Measurements from ENCODE around the gene WASF3. TPM values are rescaled to one million over a fixed set of nuclear protein-coding genes. Genes with fewer than 3 reads are reported as not detected.

Gene WASF3
- total RNA-seq, 4 donors from 2014 or later: 22.9 to 50.8 (median 47.9) TPM

GRCh38 chr13:26668357-26669146, 111.1 kb downstream of the WASF3 start:
- ATAC-seq (ENCODE audit: low FRiP score) (no peak), DNase-seq (ENCODE audit: low spot score) (no peak)
- no peak for TF ChIP-seq CTCF (IDR thresholded peaks at IDR 0.05)

DNA sequence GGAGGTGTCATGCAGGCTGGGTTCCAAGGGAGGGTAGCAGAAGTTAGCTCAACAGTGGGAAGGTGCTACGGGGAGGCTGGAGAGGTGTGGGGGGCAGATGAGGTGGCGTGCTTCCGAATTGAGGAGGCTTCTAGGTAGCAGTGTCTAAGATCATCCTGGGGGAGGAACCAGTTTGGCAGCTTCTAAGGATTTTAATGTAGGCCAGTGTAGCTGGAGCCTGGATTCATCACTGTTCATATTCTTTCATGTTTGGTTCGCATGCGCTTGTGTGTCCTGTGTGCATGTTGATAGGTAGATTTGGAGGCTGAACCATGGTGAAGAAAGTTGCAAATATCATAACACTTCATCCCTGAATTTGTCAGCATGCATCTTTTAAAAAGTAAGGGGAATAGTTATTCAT, 116.4 kb downstream of the WASF3 start:
- TF ChIP-seq CTCF (IDR thresholded peaks at IDR 0.05): no peak
- ATAC-seq (ENCODE audit: low FRiP score) (no peak), DNase-seq (ENCODE audit: low spot score) (no peak)

DNA sequence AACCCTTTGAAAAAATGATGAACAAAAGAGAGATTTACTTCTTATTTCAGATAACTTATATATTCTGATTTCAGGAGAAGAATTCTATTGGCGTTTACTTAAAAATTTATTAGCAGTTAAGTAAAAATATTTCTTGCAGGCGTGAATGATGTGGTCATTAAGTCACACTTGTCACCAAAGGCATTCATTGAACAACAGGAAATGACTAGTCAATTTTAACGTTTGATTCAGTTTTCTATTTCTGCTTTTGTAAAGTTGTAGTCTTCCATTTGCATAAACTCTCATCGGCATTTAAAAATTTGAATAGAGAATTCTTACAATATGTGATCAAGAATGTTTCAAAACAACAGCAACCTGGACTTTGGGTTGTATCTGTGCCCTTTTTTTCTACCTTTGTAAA, 119.7 kb downstream of the WASF3 start:
- no peak for TF ChIP-seq CTCF (IDR thresholded peaks at IDR 0.05)
- DNase-seq (ENCODE audit: low spot score) (no peak), ATAC-seq (ENCODE audit: low FRiP score) (no peak)

DNA sequence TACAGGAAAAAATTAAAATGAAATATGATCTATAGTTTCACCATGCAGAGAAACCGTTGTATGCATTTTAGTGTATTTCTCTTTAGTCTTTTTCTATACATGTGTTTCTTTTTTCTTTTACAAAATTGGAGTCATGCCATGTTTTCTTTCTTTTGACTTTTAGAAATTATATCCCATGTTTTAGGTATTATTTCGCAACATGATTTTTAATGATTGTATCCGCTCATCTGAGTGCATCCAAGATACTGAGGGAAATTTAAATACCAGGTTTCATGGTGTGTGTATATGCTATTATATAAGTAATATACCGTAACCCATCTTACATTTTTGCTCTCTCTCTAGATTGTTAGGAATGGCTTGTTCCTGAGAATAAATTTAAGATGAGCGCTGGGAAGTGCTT, 120.8 kb downstream of the WASF3 start:
- TF ChIP-seq CTCF (IDR thresholded peaks at IDR 0.05): no peak

DNA sequence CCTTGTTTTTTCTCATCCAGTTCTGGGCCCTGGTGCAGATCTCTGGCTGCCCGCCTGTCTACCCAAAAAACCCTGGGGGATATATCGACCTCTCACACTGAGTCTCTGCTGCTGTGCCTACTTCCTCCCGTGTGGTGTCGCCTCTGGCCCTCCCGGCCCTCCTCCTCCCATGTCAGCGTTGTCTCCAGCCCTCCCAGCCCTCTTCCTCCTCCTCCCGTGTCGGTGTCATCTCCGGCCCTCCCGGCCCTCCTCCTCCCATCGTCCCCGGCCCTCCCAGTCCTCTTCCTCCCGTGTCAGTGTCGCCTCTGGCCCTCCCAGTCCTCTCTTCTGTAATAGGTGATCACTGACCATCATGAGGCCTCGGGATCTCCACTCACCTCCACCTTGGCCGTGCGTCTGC, 121.3 kb downstream of the WASF3 start:
- DNase-seq (ENCODE audit: low spot score): no peak

More for the DNA sequence above, 120.8 kb downstream of the WASF3 start:
- ATAC-seq (ENCODE audit: low FRiP score) (no peak), DNase-seq (ENCODE audit: low spot score) (no peak)

DNA sequence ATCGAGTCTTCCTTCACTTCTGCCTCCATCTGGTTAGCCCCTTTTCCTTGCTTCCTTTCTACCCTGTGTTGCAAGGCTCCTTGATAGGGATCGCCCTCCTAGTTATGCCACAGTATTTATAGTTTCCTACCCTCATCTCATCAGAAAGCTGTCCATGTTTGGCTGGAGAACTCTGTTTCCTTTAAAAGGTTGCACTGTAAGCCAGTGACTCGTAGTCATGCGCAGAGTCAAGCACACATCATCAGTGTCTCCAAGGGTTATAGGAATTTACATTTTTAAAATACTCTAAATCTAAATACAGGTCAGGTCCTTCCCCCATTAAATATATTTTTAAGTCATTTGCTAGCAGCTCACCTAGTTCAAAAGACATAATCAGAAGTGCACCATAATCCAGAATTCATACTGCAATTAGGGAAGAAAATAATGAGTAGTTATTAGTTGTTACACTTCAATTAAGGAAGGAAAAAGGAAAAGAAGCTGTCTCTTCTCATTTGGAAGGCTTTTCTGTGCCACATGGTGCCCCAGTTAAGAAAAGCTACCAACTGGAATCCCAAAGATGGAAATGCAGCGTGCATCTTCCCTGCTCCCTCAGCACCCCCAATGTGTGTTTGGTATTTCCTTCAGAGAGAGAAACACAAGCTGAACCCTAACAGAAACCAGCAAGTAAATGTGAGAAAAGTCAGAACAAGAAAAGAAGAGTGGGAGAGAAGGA, 122.1 kb downstream of the WASF3 start:
- ATAC-seq (ENCODE audit: low FRiP score) (no peak), DNase-seq (ENCODE audit: low spot score) (no peak)
- no peak for TF ChIP-seq CTCF (IDR thresholded peaks at IDR 0.05)

More for the DNA sequence above, 121.3 kb downstream of the WASF3 start:
- peak; percentile 17 for ATAC-seq (ENCODE audit: low FRiP score)
- TF ChIP-seq CTCF (IDR thresholded peaks at IDR 0.05): no peak

- ATAC-seq (ENCODE audit: low FRiP score): no peak
- TF ChIP-seq CTCF (IDR thresholded peaks at IDR 0.05): no peak
- DNase-seq (ENCODE audit: low spot score): no peak
These were observed 122.6 kb downstream of the WASF3 start for GRCh38 chr13:26680123-26680450.

All from omental fat pad (tissue), 4 donors.